HG02970 (cell line): ENCODE measurements around the gene RFX7.

Experiments used
- ATAC-seq: cut with Tn5 transposase; IDR thresholded peaks from one replicate; pipeline ENCODE4 v1.9.1; 2021; ENCODE audit warnings: mild to moderate bottlenecking, moderate library complexity, moderate number of reproducible peaks; ENCODE audit not compliant: unreplicated experiment, low FRiP score

Gene RFX7

GRCh38 chr15:56056626-56057025, 187.1 kb downstream of the RFX7 start:
- no peak for ATAC-seq

- no peak for ATAC-seq
Observed at GRCh38 chr15:56053046-56053400, 190.7 kb downstream of the RFX7 start.

- no peak for ATAC-seq
Observed at GRCh38 chr15:56052395-56053045, 191.2 kb downstream of the RFX7 start.

- ATAC-seq, result no peak
Observed at GRCh38 chr15:56051676-56052075, 192.0 kb downstream of the RFX7 start.

- no peak for ATAC-seq
Observed at GRCh38 chr15:56049577-56049976, 194.1 kb downstream of the RFX7 start.

- no peak for ATAC-seq
Observed at GRCh38 chr15:56047354-56047753, 196.3 kb downstream of the RFX7 start.

- no peak for ATAC-seq
Observed at GRCh38 chr15:56045068-56045748, 198.5 kb downstream of the RFX7 start.

GRCh38 chr15:56042982-56043980, 200.4 kb downstream of the RFX7 start:
- no peak for ATAC-seq

GRCh38 chr15:56042498-56042897, 201.2 kb downstream of the RFX7 start:
- ATAC-seq, result no peak

- ATAC-seq, result no peak
Observed at GRCh38 chr15:56042031-56042430, 201.6 kb downstream of the RFX7 start.

GRCh38 chr15:56040081-56041035, 203.3 kb downstream of the RFX7 start:
- no peak for ATAC-seq

- ATAC-seq, result no peak
Observed at GRCh38 chr15:56038707-56039106, 205.0 kb downstream of the RFX7 start.

GRCh38 chr15:56038015-56038414, 205.7 kb downstream of the RFX7 start:
- ATAC-seq, result no peak
